ENCODE measurements around the gene NUDT2. TPM values are rescaled to one million over a fixed set of nuclear protein-coding genes. Genes with fewer than 3 reads are reported as not detected.

The NUDT2 gene
- total and polyA plus RNA-seq, 10 of the 15 experiments (the other 5 are each of a cell fraction or from before 2014, with no cell fraction given), result 24.5 to 55.1 (median 33.6) TPM

DNA sequence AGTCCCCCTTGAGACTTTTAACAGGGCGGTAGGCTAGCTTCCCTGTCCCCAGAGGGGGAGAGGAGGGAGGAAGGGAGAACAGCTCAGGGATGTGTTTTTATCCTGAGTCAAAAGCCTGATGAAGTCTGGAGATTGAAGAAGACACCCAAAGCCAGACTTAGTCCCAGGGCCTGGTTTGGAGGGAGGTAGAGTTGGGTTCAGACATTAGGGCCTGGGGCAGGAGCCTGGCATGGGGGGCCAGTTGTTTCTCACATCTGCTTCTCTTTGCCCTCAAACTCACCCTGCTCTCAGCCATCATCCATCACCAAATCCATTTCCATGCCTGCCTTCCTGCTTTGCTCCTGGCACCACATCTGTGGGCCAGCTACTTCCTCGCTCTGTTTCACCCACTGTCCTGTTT is 44.4 kb downstream of the NUDT2 start:
- in situ Hi-C loops (cut with MboI) (no loop called here), intact Hi-C loops (cut with micrococcal nuclease; ENCODE audit: unreplicated experiment) (no loop called here)
- H3K4me3 ChIP-seq, result no peak overlapping the region
- H3K4me1 ChIP-seq (ENCODE audit: control insufficient read depth, insufficient read depth, low read length), result peaks cover 6% of the 10 kb centered on the region
- ChIA-PET SMC1A (ENCODE audit: uncharacterized antibody, unreplicated experiment) (interaction anchor here (0.9 to 8.7 kb wide), 2 partner anchors 41 to 71 kb away, joined by 3 to 73 read pairs; no protein-coding TSS in a partner anchor), CTCF (interaction anchor here (7.9 kb wide), 1 partner anchor 40 kb away, joined by 134 read pairs; no protein-coding TSS in a partner anchor), POLR2A (no interaction called here), RAD21 (ENCODE audit: unreplicated experiment) (no interaction called here)
- DNase-seq (ENCODE audit: low read depth, low spot score), result no peak
- 38% methylated on average over 2 of the region's 2 CpGs for WGBS (ENCODE audit: insufficient coverage, insufficient replicate concordance, low lambda C conversion rate, missing lambda C conversion rate)
- H3K9me3 ChIP-seq (replicated peaks; ENCODE audit: control insufficient read depth, insufficient read depth, low read length), result no peaks in the 10 kb centered on the region; the same call in 2 of the 3 replicates
- no peak overlapping the region for H3K4me2 ChIP-seq (ENCODE audit: control insufficient read depth, insufficient read depth)
- H3K27ac ChIP-seq (ENCODE audit: control insufficient read depth, insufficient read depth), result no peak overlapping the region
- TF ChIP-seq STAT3 (IDR thresholded peaks at IDR 0.05; ENCODE audit: low read depth, low read length) (no peak), NRF1 (conservative IDR thresholded peaks at IDR 0.05; ENCODE audit: low read depth, low read length) (no peak), SUPT20H (IDR thresholded peaks at IDR 0.05; ENCODE audit: borderline replicate concordance, control insufficient read depth, low read depth, low read length) (no peak), ESRRA (IDR thresholded peaks at IDR 0.05; ENCODE audit: low read length) (no peak), SREBF2 (IDR thresholded peaks at IDR 0.05; ENCODE audit: low read length) (no peak), BACH1 (IDR thresholded peaks at IDR 0.05; ENCODE audit: borderline replicate concordance) (no peak), CHD4 (IDR thresholded peaks at IDR 0.05) (no peak), ZBTB33 (IDR thresholded peaks at IDR 0.05) (no peak), SREBF1 (IDR thresholded peaks at IDR 0.05; ENCODE audit: low read length) (no peak), NR2F1 (conservative IDR thresholded peaks at IDR 0.05) (no peak)
- TF ChIP-seq, protein P1, sequence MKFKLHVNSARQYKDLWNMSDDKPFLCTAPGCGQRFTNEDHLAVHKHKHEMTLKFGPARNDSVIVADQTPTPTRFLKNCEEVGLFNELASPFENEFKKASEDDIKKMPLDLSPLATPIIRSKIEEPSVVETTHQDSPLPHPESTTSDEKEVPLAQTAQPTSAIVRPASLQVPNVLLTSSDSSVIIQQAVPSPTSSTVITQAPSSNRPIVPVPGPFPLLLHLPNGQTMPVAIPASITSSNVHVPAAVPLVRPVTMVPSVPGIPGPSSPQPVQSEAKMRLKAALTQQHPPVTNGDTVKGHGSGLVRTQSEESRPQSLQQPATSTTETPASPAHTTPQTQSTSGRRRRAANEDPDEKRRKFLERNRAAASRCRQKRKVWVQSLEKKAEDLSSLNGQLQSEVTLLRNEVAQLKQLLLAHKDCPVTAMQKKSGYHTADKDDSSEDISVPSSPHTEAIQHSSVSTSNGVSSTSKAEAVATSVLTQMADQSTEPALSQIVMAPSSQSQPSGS (IDR thresholded peaks at IDR 0.05; ENCODE audit: low read length), result no peak
- TF ChIP-seq, protein P2, sequence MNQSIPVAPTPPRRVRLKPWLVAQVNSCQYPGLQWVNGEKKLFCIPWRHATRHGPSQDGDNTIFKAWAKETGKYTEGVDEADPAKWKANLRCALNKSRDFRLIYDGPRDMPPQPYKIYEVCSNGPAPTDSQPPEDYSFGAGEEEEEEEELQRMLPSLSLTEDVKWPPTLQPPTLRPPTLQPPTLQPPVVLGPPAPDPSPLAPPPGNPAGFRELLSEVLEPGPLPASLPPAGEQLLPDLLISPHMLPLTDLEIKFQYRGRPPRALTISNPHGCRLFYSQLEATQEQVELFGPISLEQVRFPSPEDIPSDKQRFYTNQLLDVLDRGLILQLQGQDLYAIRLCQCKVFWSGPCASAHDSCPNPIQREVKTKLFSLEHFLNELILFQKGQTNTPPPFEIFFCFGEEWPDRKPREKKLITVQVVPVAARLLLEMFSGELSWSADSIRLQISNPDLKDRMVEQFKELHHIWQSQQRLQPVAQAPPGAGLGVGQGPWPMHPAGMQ (IDR thresholded peaks at IDR 0.05; ENCODE audit: borderline replicate concordance), result no peak
- TF ChIP-seq, protein P3, sequence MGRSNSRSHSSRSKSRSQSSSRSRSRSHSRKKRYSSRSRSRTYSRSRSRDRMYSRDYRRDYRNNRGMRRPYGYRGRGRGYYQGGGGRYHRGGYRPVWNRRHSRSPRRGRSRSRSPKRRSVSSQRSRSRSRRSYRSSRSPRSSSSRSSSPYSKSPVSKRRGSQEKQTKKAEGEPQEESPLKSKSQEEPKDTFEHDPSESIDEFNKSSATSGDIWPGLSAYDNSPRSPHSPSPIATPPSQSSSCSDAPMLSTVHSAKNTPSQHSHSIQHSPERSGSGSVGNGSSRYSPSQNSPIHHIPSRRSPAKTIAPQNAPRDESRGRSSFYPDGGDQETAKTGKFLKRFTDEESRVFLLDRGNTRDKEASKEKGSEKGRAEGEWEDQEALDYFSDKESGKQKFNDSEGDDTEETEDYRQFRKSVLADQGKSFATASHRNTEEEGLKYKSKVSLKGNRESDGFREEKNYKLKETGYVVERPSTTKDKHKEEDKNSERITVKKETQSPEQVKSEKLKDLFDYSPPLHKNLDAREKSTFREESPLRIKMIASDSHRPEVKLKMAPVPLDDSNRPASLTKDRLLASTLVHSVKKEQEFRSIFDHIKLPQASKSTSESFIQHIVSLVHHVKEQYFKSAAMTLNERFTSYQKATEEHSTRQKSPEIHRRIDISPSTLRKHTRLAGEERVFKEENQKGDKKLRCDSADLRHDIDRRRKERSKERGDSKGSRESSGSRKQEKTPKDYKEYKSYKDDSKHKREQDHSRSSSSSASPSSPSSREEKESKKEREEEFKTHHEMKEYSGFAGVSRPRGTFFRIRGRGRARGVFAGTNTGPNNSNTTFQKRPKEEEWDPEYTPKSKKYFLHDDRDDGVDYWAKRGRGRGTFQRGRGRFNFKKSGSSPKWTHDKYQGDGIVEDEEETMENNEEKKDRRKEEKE (IDR thresholded peaks at IDR 0.05), result no peak
- TF ChIP-seq, protein P4, sequence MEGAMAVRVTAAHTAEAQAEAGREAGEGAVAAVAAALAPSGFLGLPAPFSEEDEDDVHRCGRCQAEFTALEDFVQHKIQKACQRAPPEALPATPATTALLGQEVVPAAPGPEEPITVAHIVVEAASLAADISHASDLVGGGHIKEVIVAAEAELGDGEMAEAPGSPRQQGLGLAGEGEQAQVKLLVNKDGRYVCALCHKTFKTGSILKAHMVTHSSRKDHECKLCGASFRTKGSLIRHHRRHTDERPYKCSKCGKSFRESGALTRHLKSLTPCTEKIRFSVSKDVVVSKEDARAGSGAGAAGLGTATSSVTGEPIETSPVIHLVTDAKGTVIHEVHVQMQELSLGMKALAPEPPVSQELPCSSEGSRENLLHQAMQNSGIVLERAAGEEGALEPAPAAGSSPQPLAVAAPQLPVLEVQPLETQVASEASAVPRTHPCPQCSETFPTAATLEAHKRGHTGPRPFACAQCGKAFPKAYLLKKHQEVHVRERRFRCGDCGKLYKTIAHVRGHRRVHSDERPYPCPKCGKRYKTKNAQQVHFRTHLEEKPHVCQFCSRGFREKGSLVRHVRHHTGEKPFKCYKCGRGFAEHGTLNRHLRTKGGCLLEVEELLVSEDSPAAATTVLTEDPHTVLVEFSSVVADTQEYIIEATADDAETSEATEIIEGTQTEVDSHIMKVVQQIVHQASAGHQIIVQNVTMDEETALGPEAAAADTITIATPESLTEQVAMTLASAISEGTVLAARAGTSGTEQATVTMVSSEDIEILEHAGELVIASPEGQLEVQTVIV (IDR thresholded peaks at IDR 0.05; ENCODE audit: borderline replicate concordance, partially characterized antibody), result no peak
- no peak overlapping the region for H3K9ac ChIP-seq (ENCODE audit: control insufficient read depth, insufficient read depth, low read length)
- no TSS peak for BruUV-seq (replicated peaks)
- no peaks in the 10 kb centered on the region for H3K79me2 ChIP-seq (ENCODE audit: control insufficient read depth, insufficient read depth, low read length)
- no peak for FAIRE-seq
- ATAC-seq, result no peak
- no peaks in the 10 kb centered on the region for H3K27me3 ChIP-seq (replicated peaks in 1 of 2; ENCODE audit: control insufficient read depth in 2 of 2, insufficient read depth in 2 of 2, low read length in 1 of 2)
- H4K20me1 ChIP-seq (ENCODE audit: control insufficient read depth, insufficient read depth), result no peaks in the 10 kb centered on the region
- H2AFZ ChIP-seq (ENCODE audit: control insufficient read depth, low read depth, low read length), result no peak overlapping the region
- H3K36me3 ChIP-seq (ENCODE audit: control insufficient read depth in 2 of 2, insufficient read depth in 2 of 2, low read length in 1 of 2), result no peaks in the 10 kb centered on the region
